GM21825 (cell line): ENCODE measurements around the gene TMEM117.
"Not testable (repeated sequence)": the region's sequence is repeated elsewhere in the genome, so short reads cannot be mapped to it uniquely, and the experiment has no call there.

Source experiments
- ATAC-seq: cut with Tn5 transposase; IDR thresholded peaks from one replicate; pipeline ENCODE4 v1.9.1; 2021; ENCODE audit warnings: mild to moderate bottlenecking, moderate library complexity; ENCODE audit not compliant: unreplicated experiment

Gene TMEM117

GRCh38 chr12:44367136-44367535 is 531.3 kb downstream of the TMEM117 start:
- no peak for ATAC-seq

- no peak for ATAC-seq
Measured at GRCh38 chr12:44367916-44368315, 532.0 kb downstream of the TMEM117 start.

- ATAC-seq, result no peak
Measured at GRCh38 chr12:44369998-44370397, 534.1 kb downstream of the TMEM117 start.

GRCh38 chr12:44370982-44371381 is 535.1 kb downstream of the TMEM117 start:
- no peak for ATAC-seq

GRCh38 chr12:44372259-44372658 is 536.4 kb downstream of the TMEM117 start:
- ATAC-seq, result no peak

GRCh38 chr12:44375694-44376093 is 539.8 kb downstream of the TMEM117 start:
- ATAC-seq, result peak; percentile 55

GRCh38 chr12:44377443-44378187 is 541.7 kb downstream of the TMEM117 start:
- no peak for ATAC-seq

GRCh38 chr12:44379113-44379512 is 543.2 kb downstream of the TMEM117 start:
- ATAC-seq, result not testable (repeated sequence)

GRCh38 chr12:44379831-44380230 is 544.0 kb downstream of the TMEM117 start:
- ATAC-seq, result no peak

GRCh38 chr12:44380861-44381260 is 545.0 kb downstream of the TMEM117 start:
- no peak for ATAC-seq

GRCh38 chr12:44381341-44381740 is 545.5 kb downstream of the TMEM117 start:
- ATAC-seq, result no peak

GRCh38 chr12:44384136-44384535 is 548.3 kb downstream of the TMEM117 start:
- no peak for ATAC-seq

- ATAC-seq, result no peak
Measured at GRCh38 chr12:44385964-44386363, 550.1 kb downstream of the TMEM117 start.

GRCh38 chr12:44387581-44387980 is 551.7 kb downstream of the TMEM117 start:
- no peak for ATAC-seq

GRCh38 chr12:44389038-44389437 is 553.2 kb downstream of the TMEM117 start:
- ATAC-seq, result no peak

- ATAC-seq, result no peak
Measured at GRCh38 chr12:44389896-44390295, 554.0 kb downstream of the TMEM117 start.

- no peak for ATAC-seq
Measured at GRCh38 chr12:44397631-44398030, 561.8 kb downstream of the TMEM117 start.

- ATAC-seq, result no peak
Measured at GRCh38 chr12:44403185-44403584, 567.3 kb downstream of the TMEM117 start.

GRCh38 chr12:44405297-44405696 is 569.4 kb downstream of the TMEM117 start:
- no peak for ATAC-seq

GRCh38 chr12:44422559-44422958 is 586.7 kb downstream of the TMEM117 start:
- ATAC-seq, result no peak

GRCh38 chr12:44428825-44429224 is 592.9 kb downstream of the TMEM117 start:
- ATAC-seq, result no peak

GRCh38 chr12:44431647-44432343 is 595.9 kb downstream of the TMEM117 start:
- peak; percentile 73 for ATAC-seq
